HepG2 (cell line): Measurements from ENCODE around the gene DUSP16. TPM values are rescaled to one million over a fixed set of nuclear protein-coding genes. Genes with fewer than 3 reads are reported as not detected.

Experiments
- ATAC-seq: fragments of 200-7000 bp; cut with Tn5 transposase; 3 replicates; pipeline ENCODE4 v1.9.1; 2020; ENCODE audit warnings: mild to moderate bottlenecking, moderate library complexity
- BruUV-seq: library from RNA; stranded (reverse); fragments of 400-500 nt; replicated peaks from 2 replicates; lab custom pipeline; 2021; lab: Mats Ljungman, UMichigan
- CTCF ChIA-PET: fragments of 300-600 bp; formaldehyde crosslinking; extraction: SDS; loops from one replicate; lab custom pipeline; 2021; ENCODE audit warnings: low total read pairs, inconsistent platforms, low intra/inter-chr PET ratio; lab: Yijun Ruan, JAX
- POLR2A ChIA-PET: fragments of 350-600 bp; sonication (Branson Sonifier 250); formaldehyde crosslinking; loops from one replicate; lab custom pipeline; 2020; ENCODE audit warnings: antibody characterized with exemption, inconsistent platforms; lab: Yijun Ruan, JAX
- DNase-seq: peaks from one replicate; pipeline ENCODE4 v3.0.0-alpha.2; 2015; ENCODE audit warnings: low spot score
- FAIRE-seq: peaks from 3 replicates; lab custom pipeline; 2011; peaks lifted over from hg19 to GRCh38; lab: Jason Lieb, UNC
- H2AFZ ChIP-seq: one replicate; pipeline ENCODE4 v1.6.1; 2011; ENCODE audit warnings: low read length, inconsistent platforms
- H3K27ac ChIP-seq: fragments of 300-600 bp; 3 replicates; pipeline ENCODE4 v1.8.0; 2011; ENCODE audit warnings: mixed run types, mild to moderate bottlenecking, mixed read lengths, low read length, inconsistent platforms; ENCODE audit not compliant: insufficient read depth; ENCODE audit errors: extremely low read length
- H3K27me3 ChIP-seq, 2 experiments: fragments of 200-600 bp in 1 of 2; 2 replicates in 1 of 2; 3 replicates in 1 of 2; pipeline versions ENCODE4 v1.6.0 to v1.8.0; 2011; ENCODE audit warnings: low read length in 2 of 2, mild to moderate bottlenecking in 2 of 2, moderate library complexity in 2 of 2, inconsistent platforms in 1 of 2; ENCODE audit not compliant: insufficient read depth in 2 of 2, control insufficient read depth in 1 of 2
- H3K36me3 ChIP-seq, 2 experiments: fragments of 200-600 bp in 1 of 2; replicated peaks in 1 of 2; 2 replicates in 1 of 2; 3 replicates in 1 of 2; pipeline versions ENCODE4 v1.5.1 to v1.8.0; 2011; ENCODE audit warnings: low read length in 2 of 2, inconsistent platforms in 1 of 2; ENCODE audit not compliant: insufficient read depth in 2 of 2, control insufficient read depth in 1 of 2
- H3K4me1 ChIP-seq: 2 replicates; pipeline ENCODE4 v1.5.1; 2012; ENCODE audit warnings: low read length, inconsistent platforms; ENCODE audit not compliant: insufficient read depth
- H3K4me2 ChIP-seq: 2 replicates; pipeline ENCODE4 v1.6.0; 2011; ENCODE audit warnings: low read depth, low read length, inconsistent platforms
- H3K4me3 ChIP-seq, 3 experiments: fragments of 200-600 bp in 1 of 3; sonication (generic), shearing (Covaris generic) in 1 of 3; replicated peaks in 1 of 3; 2 replicates each; pipeline ENCODE4 v1.5.1; 2011 to 2016; ENCODE audit warnings: low read length in 3 of 3, inconsistent platforms in 2 of 3, low read depth in 2 of 3, mild to moderate bottlenecking in 2 of 3, control low read depth in 1 of 3, mixed read lengths in 1 of 3; ENCODE audit not compliant: insufficient read depth in 1 of 3
- H3K79me2 ChIP-seq: one replicate; pipeline ENCODE4 v1.6.1; 2011; ENCODE audit warnings: low read length, inconsistent platforms; ENCODE audit not compliant: insufficient read depth
- H3K9ac ChIP-seq: 2 replicates; pipeline ENCODE4 v1.6.0; 2011; ENCODE audit warnings: mild to moderate bottlenecking, low read depth, low read length, inconsistent platforms; ENCODE audit not compliant: insufficient read depth
- H3K9me3 ChIP-seq: 2 replicates; pipeline ENCODE4 v1.5.1; 2012; ENCODE audit warnings: mild to moderate bottlenecking, low read length
- H4K20me1 ChIP-seq: 2 replicates; pipeline ENCODE4 v1.6.0; 2011; ENCODE audit warnings: inconsistent platforms, mild to moderate bottlenecking, low read length, moderate library complexity; ENCODE audit not compliant: insufficient read depth
- CEBPG ChIP-seq: IDR thresholded peaks from 2 replicates; pipeline ENCODE4 v1.6.1; 2016
- ETS1 ChIP-seq: sonication (generic); formaldehyde crosslinking; IDR thresholded peaks from 2 replicates; pipeline ENCODE4 v1.4.0; 2020; ENCODE audit warnings: missing genetic modification reagents
- NR2F1 ChIP-seq, 2 experiments: fragments of 450-650 bp in 1 of 2; formaldehyde crosslinking in 1 of 2; IDR thresholded peaks; 2 replicates each; pipeline versions ENCODE4 v1.5.0 to v1.6.1; 2016 to 2020; ENCODE audit warnings: mild to moderate bottlenecking in 1 of 2, missing compliant biosample characterization in 1 of 2, missing genetic modification reagents in 1 of 2, moderate library complexity in 1 of 2
- POGK ChIP-seq: sonication (generic); formaldehyde crosslinking; conservative IDR thresholded peaks from 2 replicates; pipeline ENCODE4 v1.8.0; 2022; ENCODE audit warnings: mild to moderate bottlenecking, moderate library complexity, missing genetic modification reagents
- SATB2 ChIP-seq: sonication (generic); formaldehyde crosslinking; IDR thresholded peaks from 2 replicates; pipeline ENCODE4 v1.5.0; 2020; ENCODE audit warnings: missing genetic modification reagents
- SOX5 ChIP-seq: IDR thresholded peaks from 2 replicates; pipeline ENCODE4 v1.6.1; 2016; ENCODE audit warnings: borderline replicate concordance
- TARDBP ChIP-seq: sonication (generic); formaldehyde crosslinking; IDR thresholded peaks from 2 replicates; pipeline ENCODE4 v1.8.0; 2022; ENCODE audit warnings: mild to moderate bottlenecking, missing genetic modification reagents
- ZBTB38 ChIP-seq: sonication (generic); formaldehyde crosslinking; IDR thresholded peaks from 2 replicates; pipeline ENCODE4 v1.5.1; 2020; ENCODE audit warnings: mild to moderate bottlenecking, missing genetic modification reagents
- ZNF280D ChIP-seq: sonication (generic); formaldehyde crosslinking; IDR thresholded peaks from 2 replicates; pipeline ENCODE4 v1.5.1; 2020; ENCODE audit warnings: mild to moderate bottlenecking, missing genetic modification reagents
- ZNF546 ChIP-seq: sonication (generic); formaldehyde crosslinking; conservative IDR thresholded peaks from 2 replicates; pipeline ENCODE4 v1.8.1; 2023; ENCODE audit warnings: mild to moderate bottlenecking, missing genetic modification reagents
- ZNF550 ChIP-seq: sonication (generic); formaldehyde crosslinking; IDR thresholded peaks from 2 replicates; pipeline ENCODE4 v1.4.0; 2020; ENCODE audit warnings: mild to moderate bottlenecking, missing genetic modification reagents, borderline replicate concordance
- ZNF619 ChIP-seq: sonication (generic); formaldehyde crosslinking; IDR thresholded peaks from 2 replicates; pipeline ENCODE4 v1.4.0; 2020; ENCODE audit warnings: mild to moderate bottlenecking, missing genetic modification reagents
- WGBS: methylation state at CpG from one replicate; pipeline ENCODE4 v1.1.6; 2017; ENCODE audit warnings: low lambda C conversion rate; 5-methylcytosine and 5-hydroxymethylcytosine counted together
- in situ Hi-C: cut with HindIII; loops from 2 replicates; pipeline ENCODE4 v1.10.0; 2017; ENCODE audit warnings: low pct_unique_long_range_greater_than_20kb; ENCODE audit not compliant: extremely low pct_ligation_motif_present
- intact Hi-C: fragments of 100-400 bp; cut with micrococcal nuclease; formaldehyde crosslinking; loops from one replicate; pipeline ENCODE4 v1.10.0; 2022; ENCODE audit not compliant: unreplicated experiment
- polyA plus RNA-seq, 8 experiments: library from polyadenylated mRNA; depleted of rRNA in 3 of 8; stranded (reverse) in 7 of 8; unstranded in 1 of 8; fragments of >200 nt; fragmentation: Illumina TruSeq in 4 of 8; extraction: Trizol in 4 of 8; gene quantifications; 2 replicates each; pipeline versions ENCODE4 v1.2.1 to v1.2.3, GENCODE V29; 2011 to 2016; ENCODE audit warnings: low read depth in 4 of 8, missing spikeins in 1 of 8, mixed read lengths in 1 of 8; ENCODE audit not compliant: insufficient read depth in 1 of 8
- total RNA-seq, 5 experiments: library from RNA; depleted of rRNA; stranded (reverse); fragments of >200 nt; fragmentation: Illumina TruSeq; extraction: Trizol; gene quantifications; 2 replicates each; pipeline ENCODE4 v1.2.3, GENCODE V29; 2016; ENCODE audit warnings: low read depth in 1 of 5

Gene DUSP16
- total and polyA plus RNA-seq, 2 of the 13 experiments (the other 11 are each of a cell fraction or from before 2014, with no cell fraction given), result 45.7 to 46.6 TPM

GRCh38 chr12:12586879-12587675, 24.4 kb upstream of the DUSP16 start (continued):
- TF ChIP-seq ETS1 (CRISPR knock-in tag) (no peak), ZBTB38 (CRISPR knock-in tag) (no peak), ZNF546 (CRISPR knock-in tag) (no peak)

GRCh38 chr12:12585115-12585863, 22.6 kb upstream of the DUSP16 start:
- FAIRE-seq, result no peak
- H3K4me3 ChIP-seq, result no peak overlapping the region
- H3K27me3 ChIP-seq, result no peaks in the 10 kb centered on the region; a peak in 1 of 5 replicates
- H4K20me1 ChIP-seq, result no peaks in the 10 kb centered on the region
- ChIA-PET POLR2A (interaction anchor here (0.7 kb wide), 2 partner anchors 76 to 79 kb away, joined by 3 read pairs; no protein-coding TSS in a partner anchor), CTCF (no interaction called here)
- whole genome bisulfite sequencing, result 86% methylated on average over 2 of the region's 2 CpGs
- H3K4me2 ChIP-seq, result no peak overlapping the region
- H2AFZ ChIP-seq, result no peak overlapping the region
- H3K9ac ChIP-seq, result no peak overlapping the region
- in situ Hi-C loops, result no loop called here
- H3K36me3 ChIP-seq, result no peaks in the 10 kb centered on the region
- H3K27ac ChIP-seq, result no peak overlapping the region
- H3K4me1 ChIP-seq, result peaks cover 35% of the 10 kb centered on the region
- H3K79me2 ChIP-seq, result no peaks in the 10 kb centered on the region
- no TSS peak for BruUV-seq
- no peak for ATAC-seq
- DNase-seq, result peak; percentile 39
- H3K9me3 ChIP-seq, result no peaks in the 10 kb centered on the region
- intact Hi-C loops, result no loop called here
- TF ChIP-seq SOX5 (CRISPR knock-in tag), result peak; percentile 80
- peak; percentile 57 for TF ChIP-seq CEBPG (CRISPR knock-in tag)
- no peak for TF ChIP-seq ZNF619 (CRISPR knock-in tag)
- no peak for TF ChIP-seq NR2F1 (CRISPR knock-in tag; IDR thresholded peaks at IDR 0.05)
- TF ChIP-seq SATB2, result no peak
- no peak for TF ChIP-seq POGK (CRISPR knock-in tag)
- TF ChIP-seq ZNF550, result no peak
- TF ChIP-seq ZNF280D (CRISPR knock-in tag), result no peak
- no peak for TF ChIP-seq TARDBP (CRISPR knock-in tag)
